ENCODE measurements around the gene ZDHHC11B.
"Not testable (repeated sequence)": the region's sequence is repeated elsewhere in the genome, so short reads cannot be mapped to it uniquely, and the experiment has no call there.

- not testable (repeated sequence) for TF ChIP-seq POLR2A, CTCF (IDR thresholded peaks at IDR 0.05)
These were observed 26.9 kb upstream of the ZDHHC11B start for GRCh38 chr5:811384-811783.
